ENCODE measurements around the gene AKAP6.

The AKAP6 gene

DNA sequence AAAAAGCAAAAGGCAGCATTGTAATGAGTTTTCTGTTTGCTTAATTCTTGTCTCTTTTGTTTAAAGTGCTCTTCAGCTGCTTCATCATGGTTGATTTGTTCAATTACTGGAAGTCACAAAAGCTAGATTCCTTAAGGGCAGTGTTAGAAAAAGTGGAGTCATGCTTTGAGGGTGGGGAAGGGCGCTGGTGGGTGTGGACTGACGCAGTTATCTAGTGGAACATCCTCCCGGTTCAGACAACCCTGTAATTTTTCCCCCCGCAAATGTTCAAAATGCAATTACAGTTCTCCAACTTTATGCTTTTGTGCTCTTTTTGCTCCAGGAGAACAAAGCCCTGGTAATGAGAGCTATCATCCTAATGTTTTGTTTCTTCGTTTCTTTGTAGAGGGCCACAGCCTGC lies 2.1 kb downstream of the AKAP6 start:
- DNase-seq: no peak

- no peak for DNase-seq
Measured at GRCh38 chr14:32332415-32333316, 3.6 kb downstream of the AKAP6 start.

GRCh38 chr14:32336702-32337101 lies 7.6 kb downstream of the AKAP6 start:
- no peak for DNase-seq

GRCh38 chr14:32337759-32338158 lies 8.7 kb downstream of the AKAP6 start:
- DNase-seq: no peak

- no peak for DNase-seq
Measured at GRCh38 chr14:32339188-32339587, 10.1 kb downstream of the AKAP6 start.

DNA sequence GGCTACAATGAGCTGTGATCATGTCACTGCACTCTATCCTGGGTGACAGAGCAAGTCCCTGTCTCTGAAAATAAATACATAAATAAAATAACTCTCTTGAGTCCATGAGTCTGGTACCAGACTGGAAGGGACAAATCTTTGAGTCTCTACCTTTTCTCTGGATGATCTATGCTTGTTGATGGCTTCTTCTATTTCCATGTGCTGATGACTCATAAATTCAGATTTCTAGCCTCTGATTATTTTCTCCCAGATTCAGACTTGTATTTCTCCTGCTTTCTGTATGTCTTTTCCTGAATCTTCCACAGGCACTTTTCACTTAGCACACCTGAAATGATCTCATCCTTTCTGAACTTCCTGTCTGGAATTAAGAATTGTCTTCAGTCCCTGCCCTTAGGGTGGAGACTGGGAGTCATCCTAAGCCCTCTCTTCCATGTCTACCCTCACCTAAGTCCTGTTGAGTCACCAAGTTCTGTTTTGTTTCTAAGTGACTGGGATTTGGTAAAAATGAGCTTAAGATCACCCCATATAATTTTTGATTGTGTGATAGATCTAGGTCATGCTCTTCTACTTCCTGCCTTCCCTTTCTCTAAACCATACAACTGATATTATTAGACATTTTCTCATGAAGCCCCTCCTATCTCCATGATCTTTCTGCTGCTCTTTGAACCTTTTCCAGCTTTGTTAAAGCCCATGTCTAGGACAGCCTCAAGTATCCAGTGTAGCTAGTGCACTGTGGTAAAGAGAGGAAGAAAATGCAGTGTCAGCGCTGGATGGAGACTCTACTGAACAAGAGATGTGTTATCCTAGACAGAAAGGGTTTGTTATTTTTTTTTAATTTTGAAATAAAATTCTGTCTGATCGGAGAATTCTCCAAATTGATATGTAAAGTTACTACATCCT lies 13.1 kb downstream of the AKAP6 start:
- no peak for DNase-seq

- no peak for DNase-seq
Measured at GRCh38 chr14:32342847-32343194, 13.7 kb downstream of the AKAP6 start.

GRCh38 chr14:32343926-32344430 lies 14.9 kb downstream of the AKAP6 start:
- no peak for DNase-seq

GRCh38 chr14:32345311-32345791 lies 16.3 kb downstream of the AKAP6 start:
- no peak for DNase-seq

GRCh38 chr14:32349322-32349721 lies 20.2 kb downstream of the AKAP6 start:
- no peak for DNase-seq

DNA sequence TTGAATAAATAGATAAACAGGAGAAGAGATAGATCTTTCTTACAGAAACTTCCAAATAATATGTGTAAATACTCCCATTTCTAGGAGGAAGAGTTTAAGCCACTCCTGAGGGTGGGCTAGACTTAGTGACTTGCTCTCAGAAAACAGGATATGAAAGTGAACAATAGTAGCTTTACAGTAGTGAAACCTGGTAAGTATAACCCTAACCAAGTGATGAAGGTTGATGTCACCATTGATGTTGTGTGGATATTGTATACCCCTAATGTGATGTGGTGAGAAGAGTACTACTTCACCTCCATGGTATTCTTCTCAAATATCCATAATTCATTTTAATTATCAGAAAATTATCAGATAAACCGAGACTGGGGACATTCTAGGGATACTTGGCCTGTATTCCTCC lies 20.9 kb downstream of the AKAP6 start:
- no peak for DNase-seq

DNA sequence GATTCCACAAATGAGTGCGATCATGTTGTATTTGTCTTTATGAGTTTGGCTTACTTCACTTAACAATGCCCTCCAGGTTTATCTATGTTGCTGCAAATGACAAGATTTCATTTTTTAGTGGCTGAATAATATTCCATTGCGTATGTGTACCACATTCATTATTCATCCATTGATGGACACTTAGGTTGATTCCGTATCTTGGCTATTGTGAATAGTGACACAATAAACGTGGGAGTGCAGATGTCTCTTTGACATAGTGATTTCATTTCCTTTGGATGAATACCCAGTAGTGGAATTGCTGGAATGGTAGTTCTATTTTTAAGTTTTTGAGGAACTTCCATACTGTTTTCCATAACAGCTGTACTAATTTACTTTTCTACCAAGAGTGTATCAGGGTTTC lies 23.5 kb downstream of the AKAP6 start:
- DNase-seq: no peak

DNA sequence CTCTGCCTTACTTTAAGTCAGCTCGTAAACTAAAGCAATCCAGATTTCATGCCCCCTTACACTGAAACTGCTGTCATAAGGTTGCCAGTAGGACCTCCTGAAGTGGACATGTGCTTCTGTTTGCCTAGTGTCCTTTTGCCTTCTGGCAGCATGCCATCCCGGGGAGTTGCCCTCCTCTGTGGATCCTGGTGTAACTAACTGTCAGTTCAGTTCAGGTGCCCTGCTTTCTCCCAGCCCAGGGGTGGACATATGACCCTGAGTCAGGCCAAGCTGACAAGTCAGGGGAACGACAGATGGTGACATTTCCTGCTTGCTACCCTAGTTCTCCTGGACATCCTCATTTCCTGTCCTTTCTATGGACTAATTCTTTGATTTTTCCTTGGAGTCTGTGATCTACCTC lies 25.6 kb downstream of the AKAP6 start:
- no peak for DNase-seq

DNA sequence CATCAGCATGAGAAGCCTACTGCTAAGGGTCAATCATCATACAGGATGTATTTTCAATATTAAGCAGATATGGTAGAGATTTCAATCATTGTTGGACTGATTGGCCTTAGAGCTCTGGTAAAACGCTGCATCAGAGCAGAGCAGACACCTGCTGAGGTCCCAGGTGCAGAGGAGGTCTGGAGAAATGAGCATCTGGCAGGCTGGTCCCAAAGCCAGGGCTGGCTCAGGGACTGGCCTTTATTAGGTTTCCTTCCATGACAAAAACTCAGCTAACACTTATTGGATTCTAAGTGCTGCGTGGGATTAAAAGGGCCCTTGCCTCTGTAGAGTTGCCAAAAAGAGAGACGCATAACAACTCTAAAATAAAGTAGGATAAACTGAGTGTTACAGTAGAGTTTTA lies 29.7 kb downstream of the AKAP6 start:
- DNase-seq: no peak

- DNase-seq: no peak
Measured at GRCh38 chr14:32361674-32362073, 32.6 kb downstream of the AKAP6 start.

GRCh38 chr14:32363761-32364160 lies 34.7 kb downstream of the AKAP6 start:
- DNase-seq: no peak

- no peak for DNase-seq
Measured at GRCh38 chr14:32364941-32365340, 35.8 kb downstream of the AKAP6 start.

DNA sequence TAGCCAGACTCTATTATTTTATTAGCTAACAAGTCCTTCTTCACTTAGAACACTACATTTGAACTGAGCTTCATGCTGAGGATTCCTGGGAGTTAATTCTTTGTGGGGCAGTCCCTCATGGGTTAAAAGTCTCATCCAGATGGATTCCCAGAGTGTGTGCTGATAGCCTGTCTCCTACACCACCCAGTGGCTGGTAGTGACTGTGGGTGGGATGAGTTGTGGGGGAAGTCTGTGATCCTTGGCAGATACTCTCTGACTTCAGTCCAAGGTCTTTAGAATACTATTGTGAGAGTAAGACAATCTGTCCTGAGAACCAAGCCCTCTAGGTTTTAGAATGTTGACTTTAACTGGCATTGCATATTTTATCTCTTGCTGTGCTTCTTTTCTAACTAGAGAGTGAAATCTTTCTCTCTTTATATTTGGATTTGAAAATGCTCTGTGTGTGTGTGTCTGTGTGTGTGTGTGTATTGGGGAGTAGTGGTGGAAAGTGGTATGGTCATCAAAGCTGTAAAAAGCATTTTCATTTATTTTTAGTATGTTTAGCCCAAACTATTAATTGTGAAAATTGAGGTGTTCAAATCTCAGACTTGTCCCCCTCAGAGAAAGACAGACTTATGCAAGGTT lies 37.3 kb downstream of the AKAP6 start:
- DNase-seq: no peak

DNA sequence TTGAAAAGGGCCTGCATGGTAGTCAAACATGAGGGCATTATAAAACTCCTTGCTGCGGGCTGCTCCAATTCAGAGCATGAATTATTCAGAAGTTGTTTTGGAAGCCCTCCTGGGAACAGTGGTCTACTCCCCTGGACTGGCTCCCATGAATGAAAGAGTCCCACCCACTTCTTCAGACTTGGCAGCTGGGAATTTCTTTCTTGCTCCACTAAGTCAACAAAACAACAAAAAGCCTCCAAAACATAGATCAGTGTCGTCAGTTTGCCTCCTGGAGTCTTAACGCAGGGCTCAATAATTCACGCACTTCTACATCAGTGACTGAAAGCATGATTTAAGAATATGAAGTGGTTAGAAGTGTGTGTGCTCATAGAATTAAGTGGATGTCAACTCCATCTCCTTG lies 37.9 kb downstream of the AKAP6 start:
- DNase-seq: no peak

- no peak for DNase-seq
Measured at GRCh38 chr14:32367516-32367915, 38.4 kb downstream of the AKAP6 start.

- DNase-seq: no peak
Measured at GRCh38 chr14:32368107-32368506, 39.0 kb downstream of the AKAP6 start.

- no peak for DNase-seq
Measured at GRCh38 chr14:32370714-32371113, 41.6 kb downstream of the AKAP6 start.

GRCh38 chr14:32372154-32372553 lies 43.1 kb downstream of the AKAP6 start:
- no peak for DNase-seq

Measured in activated naive CD4-positive, alpha-beta T cell treated with Interleukin-2 at 50 U/mL for 16 hours (primary cell).